Heart left ventricle (tissue), 16 donors: ENCODE measurements around the gene SCYGR4. TPM values are rescaled to one million over a fixed set of nuclear protein-coding genes. Genes with fewer than 3 reads are reported as not detected.

ENCODE experiments used
- ATAC-seq, 4 donors: fragments of 200-7000 bp; cut with Tn5 transposase; one replicate each; pipeline ENCODE4 v1.9.1; 2020 to 2022; ENCODE audit warnings: moderate library complexity in 4 of 4, mild to moderate bottlenecking in 3 of 4, moderate number of reproducible peaks in 1 of 4
- DNase-seq, 5 donors: peaks; one replicate each; pipeline ENCODE4 v3.0.0-alpha.2; 2020
- H3K27ac ChIP-seq, 12 donors: fragments of 200-600 bp; sonication (generic) in 4 of 12; one replicate each; pipeline versions ENCODE4 v1.5.0 to v1.8.0; 2016 to 2022; ENCODE audit warnings: mild to moderate bottlenecking in 2 of 12
- H3K27me3 ChIP-seq, 9 donors: fragments of 200-600 bp; sonication (generic) in 2 of 9; one replicate each; pipeline versions ENCODE4 v1.5.1 to v1.8.0; 2016 to 2022; ENCODE audit warnings: mild to moderate bottlenecking in 3 of 9
- H3K36me3 ChIP-seq, 9 donors: fragments of 200-600 bp; sonication (generic) in 2 of 9; one replicate each; pipeline versions ENCODE4 v1.5.0 to v1.8.0; 2018 to 2022; ENCODE audit warnings: mild to moderate bottlenecking in 2 of 9
- H3K4me1 ChIP-seq, 12 donors: fragments of 200-600 bp; sonication (generic) in 4 of 12; one replicate each; pipeline versions ENCODE4 v1.5.0 to v1.8.0; 2016 to 2022; ENCODE audit warnings: mild to moderate bottlenecking in 3 of 12
- H3K4me3 ChIP-seq, 12 donors: fragments of 200-600 bp; sonication (generic) in 4 of 12; one replicate each; pipeline versions ENCODE4 v1.5.0 to v1.8.0; 2017 to 2022; ENCODE audit warnings: mild to moderate bottlenecking in 9 of 12, moderate library complexity in 4 of 12
- H3K9me3 ChIP-seq, 12 donors: fragments of 200-600 bp; sonication (generic) in 4 of 12; one replicate each; pipeline versions ENCODE4 v1.5.0 to v1.8.0; 2016 to 2022; ENCODE audit warnings: mild to moderate bottlenecking in 1 of 12
- POLR2A ChIP-seq, 2 donors: fragments of 450-650 bp; IDR thresholded peaks; one replicate each; pipeline ENCODE4 v1.6.1; 2017; ENCODE audit warnings: antibody characterized with exemption in 2 of 2, mild to moderate bottlenecking in 2 of 2, moderate library complexity in 2 of 2
- WGBS, 4 donors: extraction: QIAGEN DNeasy Blood & Tissue Kit in 2 of 4; methylation state at CpG; one replicate each; pipeline versions ENCODE4 v1.1.5 to v1.1.7; 2013 to 2018; 5-methylcytosine and 5-hydroxymethylcytosine counted together
- intact Hi-C, 10 donors: fragments of 100-400 bp; cut with DNase I; formaldehyde crosslinking; loops; one replicate each; pipeline versions ENCODE4 v1.11.1 to v1.14.2; 2022
- polyA plus RNA-seq, 2 donors: library from polyadenylated mRNA; stranded (reverse); fragments of 200-250 nt; gene quantifications; one replicate each; pipeline ENCODE4 v1.2.3, GENCODE V29; 2013
- total RNA-seq, 9 donors: library from RNA; depleted of rRNA in 2 of 9; stranded (reverse); fragments of >200 nt in 2 of 9; fragmentation: NEBNext Ultra II Directional in 3 of 9; extraction: Animal tissue kit (Norgen Biotek cat#: 25700) in 3 of 9; gene quantifications; one replicate each; pipeline versions ENCODE4 v1.1.0 to v1.2.4, GENCODE V29; 2016 to 2023
- TF ChIP-seq, protein P1 (sequence below), 12 donors: fragments of 200-600 bp; sonication (generic) in 4 of 12; IDR thresholded peaks; one replicate each; pipeline versions ENCODE4 v1.5.0 to v1.8.0; 2018 to 2022; ENCODE audit warnings: antibody characterized with exemption in 12 of 12, mild to moderate bottlenecking in 5 of 12
- donor health status: ischemic (EF 13 %, LVEDD 7.1; RV severe dilation, severe dysfunction).
- donor health status: healthy with polysubstance abuse.
- donor health status: DM: no; HTN: yes; CAD: no.
- donor health status: DM: no; HTN: no; CAD: no.
- donor health status: ischemic (EF 25% LVEDD 6.9; RV normal size, moderate dysfunction).
- donor health status: ischemic (EF 25% LVEDD 5.7; RV mildly dilated, moderate dysfunction).
- donor health status: healthy.
- donor health status: DM: yes; HTN: yes; CAD: no.
- donor health status: ischemic (EF 35%, LVEDD 5.7; RV mildly dilated, moderate dysfunction).
- donor health status: nonischemic (EF 11% LVEDD 7.7; RV severe dilation, severe dysfunction).
- donor health status: DM: yes; HTN: yes; CAD: no.
- donor health status: PGD.
- donor health status: ischemic (EF 29% LVEDD 5.4; RV normal size, mild dysfunction).
- donor health status: nonischemic (EF 23%, LVEDD 6.1; RV moderate dilation, normal function).

Gene SCYGR4
- total and polyA plus RNA-seq, 11 donors = not detected

DNA sequence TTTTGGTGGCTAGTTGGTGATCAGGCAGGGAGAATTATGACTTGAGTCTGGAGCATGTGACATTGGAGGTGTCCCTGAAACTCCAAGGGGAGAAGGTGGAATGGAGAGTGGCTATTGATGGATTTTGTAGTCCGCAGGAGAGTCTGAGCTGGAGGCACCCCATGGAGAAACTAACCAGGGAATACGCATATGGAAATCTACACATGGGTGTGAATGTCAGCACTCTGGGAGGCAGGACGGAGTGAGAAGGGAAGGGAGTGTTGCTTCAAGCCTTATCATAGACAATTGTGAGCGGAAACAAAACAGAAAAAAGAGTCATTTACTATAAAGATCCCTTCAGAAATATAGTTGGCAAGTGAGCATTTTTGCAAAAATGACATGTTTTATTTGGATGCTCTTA lies 667 bp upstream of the SCYGR4 start:
- intact Hi-C loops = no loop called here
- Histone ChIP-seq H3K4me1 (no peaks in the 10 kb centered on the region), H3K27me3 (peaks cover 0 to 8% (median 3%) of the 10 kb centered on the region in 9 donors), H3K4me3 (no peak overlapping the region), H3K36me3 (no peaks in the 10 kb centered on the region), H3K9me3 (no peaks in the 10 kb centered on the region), H3K27ac (no peak overlapping the region)
- no peak for ATAC-seq
- no peak for DNase-seq
- WGBS, 4 donors = 24 to 33% (median 28%) methylated on average over 4 of the region's 4 CpGs
- no peak for TF ChIP-seq POLR2A (IDR thresholded peaks at IDR 0.05)
- TF ChIP-seq, protein P1, sequence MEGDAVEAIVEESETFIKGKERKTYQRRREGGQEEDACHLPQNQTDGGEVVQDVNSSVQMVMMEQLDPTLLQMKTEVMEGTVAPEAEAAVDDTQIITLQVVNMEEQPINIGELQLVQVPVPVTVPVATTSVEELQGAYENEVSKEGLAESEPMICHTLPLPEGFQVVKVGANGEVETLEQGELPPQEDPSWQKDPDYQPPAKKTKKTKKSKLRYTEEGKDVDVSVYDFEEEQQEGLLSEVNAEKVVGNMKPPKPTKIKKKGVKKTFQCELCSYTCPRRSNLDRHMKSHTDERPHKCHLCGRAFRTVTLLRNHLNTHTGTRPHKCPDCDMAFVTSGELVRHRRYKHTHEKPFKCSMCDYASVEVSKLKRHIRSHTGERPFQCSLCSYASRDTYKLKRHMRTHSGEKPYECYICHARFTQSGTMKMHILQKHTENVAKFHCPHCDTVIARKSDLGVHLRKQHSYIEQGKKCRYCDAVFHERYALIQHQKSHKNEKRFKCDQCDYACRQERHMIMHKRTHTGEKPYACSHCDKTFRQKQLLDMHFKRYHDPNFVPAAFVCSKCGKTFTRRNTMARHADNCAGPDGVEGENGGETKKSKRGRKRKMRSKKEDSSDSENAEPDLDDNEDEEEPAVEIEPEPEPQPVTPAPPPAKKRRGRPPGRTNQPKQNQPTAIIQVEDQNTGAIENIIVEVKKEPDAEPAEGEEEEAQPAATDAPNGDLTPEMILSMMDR (IDR thresholded peaks at IDR 0.05) = no peak

DNA sequence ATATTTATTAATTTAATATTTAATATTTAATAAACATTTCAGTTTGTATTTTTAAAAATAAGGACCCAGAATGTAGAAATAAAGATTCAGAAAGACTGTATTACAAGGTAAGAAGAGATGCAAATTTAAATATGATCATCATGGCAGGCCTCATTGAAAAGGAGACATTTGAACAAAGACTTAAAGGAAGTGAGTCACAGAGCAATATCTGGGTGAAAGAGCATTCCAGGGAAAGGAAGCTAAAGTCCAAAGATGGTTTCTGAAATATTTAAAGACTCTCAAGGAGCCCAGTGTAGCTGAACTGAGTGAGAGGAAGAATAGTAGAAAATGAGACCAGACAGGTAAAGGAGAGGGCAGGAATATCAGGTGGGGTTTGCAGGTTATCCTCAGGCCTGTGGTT lies 5.9 kb downstream of the SCYGR4 start:
- H3K27ac ChIP-seq = no peak overlapping the region
- ATAC-seq = no peak
- intact Hi-C loops = no loop called here

DNA sequence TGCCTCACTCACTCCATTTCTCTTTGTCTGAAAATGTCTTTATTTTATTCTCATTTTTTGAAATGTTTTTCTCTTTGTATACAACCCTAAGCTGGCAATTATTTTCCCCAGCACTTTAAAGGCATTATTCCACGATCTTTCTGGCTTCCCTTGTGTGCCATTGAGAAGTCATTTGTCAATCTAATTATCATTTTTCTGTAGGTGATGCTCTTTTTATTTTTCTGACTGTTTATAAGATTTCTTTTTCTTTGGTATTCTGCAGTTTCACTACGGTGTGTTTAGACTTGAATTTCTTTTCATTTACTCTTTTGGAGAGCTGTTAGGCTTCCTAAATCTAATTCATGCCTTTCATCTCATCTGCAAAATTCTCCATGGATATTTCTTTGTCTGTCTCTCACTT lies 8.1 kb downstream of the SCYGR4 start:
- peaks cover 0 to 7% (median 0%) of the 10 kb centered on the region in 9 donors for H3K27me3 ChIP-seq
- no peaks in the 10 kb centered on the region for H3K36me3 ChIP-seq
- intact Hi-C loops = no loop called here
- H3K9me3 ChIP-seq = peaks cover 0 to 9% (median 3%) of the 10 kb centered on the region in 12 donors
- no peak for DNase-seq
- ATAC-seq = no peak
- no peaks in the 10 kb centered on the region for H3K4me1 ChIP-seq
- 57 to 70% (median 67%) methylated on average over 2 of the region's 2 CpGs for WGBS, 4 donors
- no peak overlapping the region for H3K4me3 ChIP-seq
- no peak overlapping the region for H3K27ac ChIP-seq
- TF ChIP-seq POLR2A (IDR thresholded peaks at IDR 0.05) = no peak
- TF ChIP-seq, protein P1 (IDR thresholded peaks at IDR 0.05) = no peak

More for the DNA sequence above, 5.9 kb downstream of the SCYGR4 start:
- Histone ChIP-seq H3K4me3 (no peak overlapping the region), H3K36me3 (no peaks in the 10 kb centered on the region), H3K27me3 (peaks cover 0 to 2% (median 0%) of the 10 kb centered on the region in 9 donors), H3K9me3 (peaks cover 0 to 9% (median 3%) of the 10 kb centered on the region in 12 donors), H3K4me1 (no peaks in the 10 kb centered on the region)
- DNase-seq = no peak
- TF ChIP-seq, protein P1 (IDR thresholded peaks at IDR 0.05) = no peak
- TF ChIP-seq POLR2A (IDR thresholded peaks at IDR 0.05) = no peak

DNA sequence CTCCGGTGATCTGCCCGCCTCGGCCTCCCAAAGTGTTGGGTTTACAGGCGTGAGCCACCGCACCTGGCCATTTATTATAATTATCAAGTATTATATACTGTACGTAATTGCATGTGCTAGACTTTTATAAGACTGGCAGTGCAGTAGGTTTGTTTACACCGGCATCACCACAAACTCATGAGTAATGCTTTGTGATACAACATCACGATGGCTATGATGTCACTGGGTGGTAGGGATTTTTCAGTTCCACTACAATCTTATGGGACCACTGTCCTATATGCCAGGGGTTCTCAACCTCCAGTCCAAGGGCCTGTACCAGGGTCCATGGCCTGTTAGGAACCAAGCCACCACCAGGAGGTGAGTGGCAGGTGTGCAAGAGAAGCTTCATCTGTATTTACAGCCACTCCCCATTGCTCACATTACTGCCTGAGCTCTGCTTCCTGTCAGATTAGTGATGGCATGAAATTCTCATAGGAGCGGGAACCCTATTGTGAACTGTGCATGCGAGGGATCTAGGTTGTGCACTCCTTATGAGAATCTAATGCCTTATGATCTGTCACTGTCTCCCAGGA lies 9.4 kb downstream of the SCYGR4 start:
- TF ChIP-seq POLR2A (IDR thresholded peaks at IDR 0.05) = no peak
- TF ChIP-seq, protein P1 (IDR thresholded peaks at IDR 0.05) = no peak
- ATAC-seq (no peak), DNase-seq (no peak)
- 90 to 95% (median 94%) methylated on average over 10 of the region's 10 CpGs for WGBS, 4 donors
- intact Hi-C loops = no loop called here
- Histone ChIP-seq H3K27ac (no peak overlapping the region), H3K9me3 (peaks cover 0 to 9% (median 3%) of the 10 kb centered on the region in 12 donors), H3K27me3 (peaks cover 0 to 7% (median 0%) of the 10 kb centered on the region in 9 donors), H3K4me1 (no peaks in the 10 kb centered on the region), H3K4me3 (no peak overlapping the region), H3K36me3 (no peaks in the 10 kb centered on the region)
